HG03045 (cell line): ENCODE measurements around the gene IQCE.
"Not testable (repeated sequence)": the region's sequence is repeated elsewhere in the genome, so short reads cannot be mapped to it uniquely, and the experiment has no call there.

Source experiments
- ATAC-seq: cut with Tn5 transposase; IDR thresholded peaks from one replicate; pipeline ENCODE4 v1.9.1; 2021; ENCODE audit warnings: mild to moderate bottlenecking, moderate library complexity; ENCODE audit not compliant: unreplicated experiment

Gene IQCE

DNA sequence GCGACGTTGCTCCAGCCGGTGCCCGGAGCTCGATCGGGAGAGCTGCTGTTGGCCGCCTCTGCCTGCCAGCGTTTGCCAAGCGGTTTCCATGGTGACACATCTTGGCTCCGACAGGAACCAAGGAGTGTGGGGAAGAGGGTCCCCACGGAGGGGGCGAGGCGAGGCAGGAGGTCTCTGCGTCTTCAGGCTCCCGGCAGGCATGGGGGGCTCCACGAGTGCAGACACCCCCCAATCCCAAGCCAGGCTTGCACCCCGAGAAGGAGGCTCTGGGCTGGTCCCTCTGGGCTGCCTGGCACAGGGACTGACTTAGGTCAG lies 27.0 kb upstream of the IQCE start:
- ATAC-seq: not testable (repeated sequence)

DNA sequence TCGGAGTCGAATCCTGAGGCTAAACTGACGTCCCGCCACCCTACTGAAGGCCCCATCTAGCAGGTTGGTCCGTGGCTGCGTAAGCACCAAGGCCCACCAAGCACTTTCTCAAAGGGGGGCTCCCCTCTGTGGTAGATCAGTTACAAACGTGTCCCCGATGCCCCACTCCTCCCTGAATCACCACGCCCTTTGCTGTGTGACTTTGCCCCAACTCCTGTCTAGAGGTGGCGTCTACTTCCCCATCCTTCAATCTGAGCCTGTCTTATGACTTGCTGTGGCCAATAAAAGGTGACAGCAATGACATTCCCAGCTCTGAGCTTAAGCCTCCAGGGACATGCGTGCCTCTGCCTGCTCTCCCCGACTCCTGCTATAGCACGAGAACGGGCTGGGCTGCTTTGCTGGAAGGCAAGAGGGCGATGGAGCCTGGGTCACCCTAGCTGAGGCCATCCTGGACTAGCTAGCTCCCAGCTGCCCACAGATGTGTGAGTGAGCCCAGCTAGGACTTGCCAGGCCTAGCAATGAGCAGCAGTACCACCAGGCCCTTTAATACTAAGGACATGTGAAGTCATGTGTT lies 26.5 kb upstream of the IQCE start:
- not testable (repeated sequence) for ATAC-seq

DNA sequence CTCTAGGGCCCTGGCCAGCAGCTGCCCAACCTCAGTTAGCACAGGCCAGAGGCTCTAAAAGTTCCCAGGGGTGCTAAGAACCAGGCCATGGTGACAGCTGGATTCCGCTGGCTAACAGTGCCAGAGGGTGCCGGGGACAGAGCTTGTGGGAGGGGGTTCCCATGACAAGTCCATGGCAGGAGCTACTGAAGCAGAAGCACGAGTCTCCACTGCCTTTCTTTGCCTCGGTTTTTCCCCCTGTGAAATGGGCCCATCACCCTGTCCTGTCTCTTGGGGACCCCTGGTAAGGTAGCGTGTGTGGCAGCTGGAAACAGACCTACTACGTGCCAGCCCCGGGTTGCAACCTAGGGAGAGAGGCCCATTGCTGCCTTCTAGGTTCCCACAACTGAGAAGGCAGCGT lies 26.0 kb upstream of the IQCE start:
- ATAC-seq: not testable (repeated sequence)

DNA sequence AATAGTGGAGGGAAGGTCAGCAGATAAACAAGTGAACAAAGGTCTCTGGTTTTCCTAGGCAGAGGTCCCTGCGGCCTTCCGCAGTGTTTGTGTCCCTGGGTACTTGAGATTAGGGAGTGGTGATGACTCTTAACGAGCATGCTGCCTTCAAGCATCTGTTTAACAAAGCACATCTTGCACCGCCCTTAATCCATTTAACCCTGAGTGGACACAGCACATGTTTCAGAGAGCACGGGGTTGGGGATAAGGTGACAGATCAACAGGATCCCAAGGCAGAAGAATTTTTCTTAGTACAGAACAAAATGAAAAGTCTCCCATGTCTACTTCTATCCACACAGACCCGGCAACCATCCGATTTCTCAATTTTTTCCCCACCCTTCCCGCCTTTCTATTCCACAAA lies 25.2 kb upstream of the IQCE start:
- ATAC-seq: not testable (repeated sequence)

DNA sequence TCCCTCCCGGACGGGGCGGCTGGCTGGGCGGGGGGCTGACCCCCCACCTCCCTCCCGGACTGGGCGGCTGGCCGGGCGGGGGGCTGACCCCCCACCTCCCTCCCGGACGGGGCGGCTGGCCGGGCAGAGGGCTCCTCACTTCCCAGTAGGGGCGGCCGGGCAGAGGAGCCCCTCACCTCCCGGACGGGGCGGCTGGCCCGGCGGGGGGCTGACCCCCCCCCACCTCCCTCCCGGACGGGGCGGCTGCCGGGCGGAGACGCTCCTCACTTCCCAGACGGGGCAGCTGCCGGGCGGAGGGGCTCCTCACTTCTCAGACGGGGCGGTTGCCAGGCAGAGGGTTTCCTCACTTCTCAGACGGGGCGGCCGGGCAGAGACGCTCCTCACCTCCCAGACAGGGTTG lies 24.6 kb upstream of the IQCE start:
- not testable (repeated sequence) for ATAC-seq

DNA sequence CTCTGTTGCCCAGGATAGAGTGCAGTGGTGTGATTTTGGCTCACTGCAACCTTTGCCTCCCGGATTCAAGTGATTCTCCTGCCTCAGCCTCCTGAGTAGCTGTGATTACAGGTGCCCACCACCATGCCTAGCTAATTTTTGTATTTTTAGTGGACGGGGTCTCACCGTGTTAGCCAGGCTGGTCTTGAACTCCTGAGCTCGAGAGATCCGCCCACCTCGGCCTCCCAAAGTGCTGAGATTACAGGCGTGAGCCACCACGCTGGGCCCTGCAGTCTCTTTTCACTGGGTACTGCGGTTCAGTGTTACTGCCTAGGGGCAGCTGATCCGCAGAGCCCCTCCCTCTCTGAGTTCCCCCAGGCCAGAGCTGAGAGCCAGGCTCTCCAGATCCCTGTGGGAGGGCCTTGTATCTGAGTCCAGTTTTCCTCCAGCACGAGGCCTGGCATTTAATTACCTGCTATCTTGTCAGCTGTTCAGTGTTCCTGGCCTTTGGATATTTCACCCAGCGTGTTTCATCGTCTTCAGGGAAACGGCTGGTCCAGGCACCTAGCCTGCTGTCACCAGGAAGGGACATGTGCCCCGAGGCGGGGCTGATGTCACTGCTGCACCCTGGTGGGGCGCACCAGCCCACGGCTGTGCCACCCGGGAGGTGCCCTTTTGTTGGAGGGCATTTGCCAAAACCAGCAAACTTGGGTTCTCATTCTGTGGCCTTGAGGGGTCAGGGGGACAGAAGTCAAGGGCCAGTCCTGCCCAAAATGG lies 22.7 kb upstream of the IQCE start:
- not testable (repeated sequence) for ATAC-seq

DNA sequence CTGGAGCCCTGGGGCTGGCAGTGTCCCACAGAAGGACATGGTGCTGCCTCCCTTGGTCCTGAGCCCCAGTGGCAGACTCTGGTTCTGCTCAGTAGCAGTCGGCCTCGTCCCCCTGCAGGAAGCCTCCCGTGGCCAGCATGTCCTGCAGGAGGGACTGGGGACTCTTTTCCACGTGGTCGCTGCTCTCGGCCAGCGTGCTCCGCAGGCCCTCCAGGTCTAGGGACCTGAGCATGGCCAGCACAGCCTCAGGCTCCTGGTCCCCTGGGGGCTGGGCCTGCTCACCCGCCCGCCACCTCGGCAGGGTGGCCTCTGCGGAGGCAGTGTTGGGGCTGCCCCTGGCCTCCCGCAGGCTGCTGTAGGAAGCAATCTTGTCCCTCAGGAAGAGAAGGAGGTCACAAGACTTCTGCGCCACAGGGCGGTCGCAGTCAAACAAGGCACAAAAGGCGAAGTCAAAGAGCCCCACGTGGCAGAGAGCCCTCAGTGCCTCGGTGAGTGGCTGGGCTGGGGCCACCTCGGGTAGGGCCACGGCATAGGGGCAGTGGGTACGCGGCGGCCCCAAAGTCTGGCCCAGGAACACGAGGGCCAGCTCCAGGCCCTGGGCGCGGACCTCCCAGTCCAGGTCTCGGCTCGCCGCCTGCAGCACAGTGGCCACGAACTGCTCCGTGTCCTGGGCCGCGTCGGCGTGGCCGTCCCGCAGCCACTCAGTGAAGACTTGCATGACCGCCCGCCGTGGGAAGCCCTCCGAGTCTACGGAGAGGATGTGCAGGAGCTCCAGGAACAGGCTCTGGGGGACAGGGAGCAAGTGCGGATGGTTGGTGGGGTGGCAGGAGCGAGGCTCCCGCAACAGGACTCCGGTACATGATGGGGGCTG lies 20.6 kb upstream of the IQCE start:
- ATAC-seq: no peak

DNA sequence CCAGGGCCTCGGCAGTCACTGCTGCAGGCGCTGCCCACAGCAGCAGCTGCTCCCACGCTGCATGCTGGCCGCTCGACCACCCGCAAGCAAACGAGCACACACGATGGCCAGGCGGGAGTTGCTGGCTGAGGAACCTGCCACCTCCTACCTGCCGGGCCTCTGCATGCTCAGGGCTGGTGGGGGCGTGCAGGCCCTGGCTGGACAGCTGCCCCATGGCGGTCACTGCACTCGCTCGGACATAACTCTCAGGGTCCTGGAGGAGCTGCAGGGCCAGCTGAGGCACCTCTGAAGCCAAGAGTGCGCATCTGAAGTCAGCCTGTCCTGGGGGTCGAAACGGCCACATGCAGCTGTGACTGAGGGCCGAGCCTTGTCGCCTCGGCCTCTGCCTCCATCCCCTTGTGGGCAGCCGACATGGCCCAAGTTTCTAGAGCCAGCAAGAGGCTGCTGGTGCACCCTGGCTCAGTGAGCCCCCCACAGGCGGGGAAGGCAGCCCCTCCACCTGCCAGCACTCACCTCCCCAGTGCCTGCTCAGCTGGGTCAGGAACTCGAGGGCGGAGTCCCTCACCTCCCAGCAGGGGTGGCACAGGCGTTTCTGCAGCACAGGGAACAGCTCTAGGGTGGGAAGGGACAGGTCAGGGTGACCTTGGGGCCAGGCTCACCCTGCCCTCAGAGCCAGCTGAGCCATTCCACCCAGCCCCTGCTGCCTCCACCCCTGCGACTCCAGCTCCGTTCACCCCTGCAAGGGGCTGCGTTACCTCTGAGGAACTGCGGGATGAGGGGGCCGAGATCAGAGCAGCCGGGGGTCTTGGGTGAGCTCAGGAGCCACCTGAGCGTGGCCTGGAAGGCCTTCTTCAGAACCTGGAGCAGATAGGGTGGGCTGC lies 19.5 kb upstream of the IQCE start:
- ATAC-seq: no peak

DNA sequence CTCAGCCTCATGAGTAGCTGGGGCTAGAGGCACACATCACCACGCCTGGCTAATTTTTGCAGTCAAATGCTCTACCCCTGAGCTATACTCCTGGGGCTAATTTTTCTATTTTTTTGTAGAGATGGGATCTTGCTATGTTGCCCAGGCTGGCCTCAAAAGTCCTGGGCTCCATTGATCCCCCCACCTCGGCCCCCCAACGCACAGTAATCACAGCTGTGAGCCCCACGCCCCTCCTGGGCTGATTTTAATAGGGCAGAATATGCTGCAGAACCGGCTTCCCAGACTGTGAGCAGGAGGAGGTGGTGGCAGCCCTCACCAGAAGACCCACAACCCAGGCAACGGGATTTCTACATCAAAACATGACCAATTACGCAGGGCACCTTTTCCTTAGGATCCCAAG lies 18.6 kb upstream of the IQCE start:
- ATAC-seq: no peak

DNA sequence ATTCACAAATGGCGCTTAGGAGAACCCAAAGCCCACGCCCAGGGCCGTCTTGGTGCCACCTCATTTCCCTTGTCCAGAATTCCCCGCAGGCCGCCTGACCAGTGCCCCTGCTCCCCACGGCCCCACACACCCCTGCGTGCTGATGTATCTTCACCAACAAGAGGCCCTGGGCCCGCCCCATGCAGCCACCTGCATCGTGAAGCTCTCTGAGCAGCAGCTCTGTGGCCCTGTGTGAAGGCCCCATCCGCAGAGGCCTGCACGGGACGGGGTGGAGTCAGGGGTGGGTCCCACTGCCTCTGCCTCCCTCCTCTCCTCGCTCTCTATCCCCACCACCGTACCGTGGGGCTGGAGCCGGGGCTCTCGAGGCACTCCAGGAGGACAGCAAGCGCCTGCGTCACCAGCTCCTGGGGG lies 18.1 kb upstream of the IQCE start:
- no peak for ATAC-seq

DNA sequence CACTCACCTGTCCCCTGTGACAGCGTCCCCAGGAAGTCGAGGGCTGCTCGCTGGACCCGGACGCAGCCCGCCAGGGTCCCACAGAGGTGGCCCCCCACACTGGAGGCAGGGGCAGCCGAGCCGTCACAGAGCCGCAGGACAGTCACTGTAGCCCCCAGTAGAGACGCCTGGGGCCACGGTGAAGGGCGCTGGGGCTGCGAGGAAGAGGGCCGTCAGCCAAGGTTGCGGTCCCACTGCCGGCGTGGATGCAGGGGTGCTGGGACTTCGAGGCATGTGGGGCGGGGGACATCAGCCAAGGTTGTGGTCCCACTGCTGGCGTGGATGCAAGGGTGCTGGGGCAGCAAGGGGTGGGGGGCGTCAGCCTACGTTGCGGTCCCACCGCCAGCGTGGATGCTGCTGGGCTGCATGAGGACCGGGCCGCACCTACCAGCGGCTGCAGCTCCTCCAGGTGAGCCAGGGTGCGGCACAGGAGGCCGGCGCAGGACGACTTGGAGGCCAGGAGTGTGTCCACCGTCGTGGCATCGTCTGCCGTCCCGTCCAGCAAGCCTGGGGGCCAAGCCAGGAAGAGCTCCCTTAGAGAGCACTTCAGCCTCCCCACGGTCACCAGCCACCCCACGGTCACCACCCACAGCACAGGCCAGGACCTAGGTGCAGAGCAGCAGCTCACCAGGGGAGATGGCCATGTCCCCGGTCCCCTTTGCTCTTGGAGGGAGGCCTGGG lies 17.3 kb upstream of the IQCE start:
- ATAC-seq: no peak

DNA sequence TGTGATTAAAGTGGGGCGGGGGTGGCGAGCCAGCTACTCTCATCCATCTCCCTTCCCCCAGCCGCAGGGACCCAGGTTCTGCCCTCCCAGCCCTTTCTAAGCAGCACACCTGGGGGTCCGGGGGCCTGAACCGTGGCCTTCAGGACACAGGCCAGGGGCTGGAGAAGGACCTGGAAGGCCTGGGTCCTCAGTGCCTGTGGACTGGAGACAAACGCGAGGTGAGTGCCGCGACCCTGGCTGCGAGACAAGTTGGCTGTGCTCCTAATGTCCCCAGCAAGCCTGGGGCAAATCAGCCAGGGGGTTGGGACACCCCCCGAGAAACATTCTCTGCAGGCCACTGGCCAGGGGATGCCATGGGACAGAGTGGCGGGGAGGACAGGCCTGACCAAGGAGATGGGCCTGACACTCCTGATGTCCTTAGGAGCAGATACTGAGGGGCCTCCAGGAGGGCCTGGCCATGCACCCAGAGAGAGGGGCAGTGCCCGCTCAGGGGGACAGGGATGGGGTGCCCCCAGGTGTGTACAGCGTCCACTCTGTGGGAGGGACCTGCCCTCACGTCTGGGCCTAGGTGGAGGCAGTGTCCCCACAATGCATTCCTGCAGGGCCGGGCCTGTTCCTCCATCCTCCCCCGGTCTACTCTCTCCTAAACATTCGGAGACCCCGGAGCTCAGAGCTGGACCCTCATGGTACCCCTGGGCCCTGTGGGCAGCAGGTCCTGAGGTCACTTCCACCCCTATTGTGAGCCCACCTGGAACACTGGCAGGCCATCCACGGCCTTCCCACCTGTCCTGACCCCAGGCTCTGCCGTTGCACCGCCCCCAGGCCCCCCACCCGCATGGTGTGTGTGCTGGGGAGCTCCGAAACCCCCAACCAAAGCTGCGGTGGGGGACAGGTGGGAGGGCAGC lies 16.5 kb upstream of the IQCE start:
- ATAC-seq: no peak

DNA sequence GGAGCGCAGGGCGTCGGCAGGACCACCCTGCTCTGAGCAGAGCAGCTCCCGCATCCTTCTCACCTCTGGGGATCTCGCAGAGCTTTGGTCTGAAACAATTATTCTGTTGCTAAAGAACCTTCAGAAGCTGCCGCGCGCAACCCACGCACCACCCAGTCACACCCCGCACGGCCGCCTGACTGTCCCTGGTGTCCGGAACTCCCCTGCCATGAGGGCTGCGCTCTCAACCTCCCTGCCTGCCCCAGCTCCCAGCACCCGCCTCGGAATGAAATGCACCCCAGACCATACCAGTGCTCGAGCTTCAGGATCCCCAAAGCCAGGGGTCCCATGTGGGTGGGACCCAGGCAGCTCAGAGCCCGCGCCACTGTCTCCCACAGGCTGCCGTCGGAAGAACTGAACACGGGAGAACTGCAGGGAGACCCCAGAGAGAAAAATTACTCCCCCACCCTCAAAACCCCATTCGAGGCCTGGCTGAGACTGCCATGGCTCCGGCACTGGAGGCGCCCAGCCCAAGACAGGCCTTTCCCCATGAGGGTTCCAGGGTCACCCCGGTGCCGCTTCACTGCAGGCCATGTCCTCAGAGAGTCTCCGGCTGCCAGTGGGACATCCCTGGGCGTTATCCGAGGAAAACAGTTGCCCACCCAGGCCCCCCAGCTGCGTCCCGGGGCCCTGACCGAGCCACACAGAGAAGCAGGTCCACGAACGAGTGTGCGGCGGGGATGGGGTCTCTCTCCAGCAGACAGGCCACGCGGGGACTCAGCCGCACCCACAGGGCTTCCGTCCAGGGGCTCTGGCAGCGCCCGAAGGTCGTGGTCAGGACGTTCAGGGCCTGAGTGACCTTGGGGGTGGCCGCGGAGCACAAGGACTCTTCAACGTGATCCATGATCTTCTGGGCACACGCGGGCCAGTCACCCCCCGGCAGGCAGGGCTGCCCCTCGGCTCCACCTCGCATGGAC lies 15.6 kb upstream of the IQCE start:
- no peak for ATAC-seq

DNA sequence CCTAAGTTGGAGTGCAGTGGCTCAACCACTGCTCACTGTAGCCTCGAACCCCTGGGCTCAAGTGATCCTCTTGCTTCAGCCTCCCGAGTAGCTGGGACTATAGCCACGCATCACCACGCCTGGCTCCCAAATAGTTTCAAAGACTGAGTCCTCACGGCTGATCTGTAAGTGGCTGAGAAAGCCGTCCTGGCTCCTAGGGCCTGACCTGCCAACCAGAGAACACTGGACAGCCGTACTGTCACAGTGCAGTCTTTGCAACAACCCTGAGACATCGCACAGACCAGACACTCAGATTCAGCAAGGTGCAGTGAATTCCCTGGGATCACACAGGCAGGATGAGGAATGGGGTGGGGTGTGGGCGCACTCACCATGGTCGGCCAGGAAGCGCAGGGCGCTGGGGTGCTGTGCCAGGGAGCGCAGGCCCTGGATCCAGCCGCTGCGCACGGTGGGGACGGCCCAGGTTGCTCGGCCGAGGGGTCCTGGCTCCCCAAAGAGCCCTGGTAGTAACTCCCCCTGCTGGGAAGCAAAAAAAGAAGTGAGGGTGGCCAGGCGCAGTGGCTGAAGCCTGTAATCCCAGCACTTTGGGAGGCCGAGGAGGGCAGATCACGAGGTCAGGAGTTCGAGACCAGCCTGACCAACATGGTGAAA lies 14.1 kb upstream of the IQCE start:
- ATAC-seq: no peak

DNA sequence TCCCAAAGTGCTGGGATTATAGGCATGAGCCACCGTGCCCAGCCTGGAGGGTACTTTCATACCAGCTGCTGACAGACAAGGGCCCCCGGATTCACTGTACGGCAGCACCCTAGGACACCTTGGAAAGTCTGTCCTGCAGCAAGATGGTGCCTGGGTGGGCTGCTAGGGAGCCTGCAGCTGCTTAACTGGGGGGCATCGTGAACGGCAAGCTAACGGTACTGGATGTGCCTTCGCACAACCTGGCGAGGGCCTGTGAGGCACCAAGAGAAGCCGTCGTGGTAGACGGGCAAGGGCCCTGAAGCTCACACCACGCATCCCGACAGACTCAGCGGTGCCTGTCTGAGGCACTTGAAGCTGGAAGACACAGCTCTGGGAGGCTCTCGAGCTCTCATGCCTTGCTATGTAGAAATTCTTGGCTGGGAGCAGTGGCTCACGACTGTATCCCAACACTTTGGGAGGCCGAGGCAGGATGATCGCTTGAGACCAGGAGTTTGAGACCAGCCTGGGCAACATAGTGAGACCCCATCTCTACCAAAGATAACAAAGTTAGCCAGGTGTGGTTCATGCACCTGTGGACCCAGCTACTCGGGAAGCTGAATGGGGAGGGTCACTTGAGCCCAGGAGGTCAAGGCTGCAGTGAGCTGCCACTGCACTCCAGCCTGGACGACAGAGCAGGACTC lies 12.9 kb upstream of the IQCE start:
- ATAC-seq: no peak

DNA sequence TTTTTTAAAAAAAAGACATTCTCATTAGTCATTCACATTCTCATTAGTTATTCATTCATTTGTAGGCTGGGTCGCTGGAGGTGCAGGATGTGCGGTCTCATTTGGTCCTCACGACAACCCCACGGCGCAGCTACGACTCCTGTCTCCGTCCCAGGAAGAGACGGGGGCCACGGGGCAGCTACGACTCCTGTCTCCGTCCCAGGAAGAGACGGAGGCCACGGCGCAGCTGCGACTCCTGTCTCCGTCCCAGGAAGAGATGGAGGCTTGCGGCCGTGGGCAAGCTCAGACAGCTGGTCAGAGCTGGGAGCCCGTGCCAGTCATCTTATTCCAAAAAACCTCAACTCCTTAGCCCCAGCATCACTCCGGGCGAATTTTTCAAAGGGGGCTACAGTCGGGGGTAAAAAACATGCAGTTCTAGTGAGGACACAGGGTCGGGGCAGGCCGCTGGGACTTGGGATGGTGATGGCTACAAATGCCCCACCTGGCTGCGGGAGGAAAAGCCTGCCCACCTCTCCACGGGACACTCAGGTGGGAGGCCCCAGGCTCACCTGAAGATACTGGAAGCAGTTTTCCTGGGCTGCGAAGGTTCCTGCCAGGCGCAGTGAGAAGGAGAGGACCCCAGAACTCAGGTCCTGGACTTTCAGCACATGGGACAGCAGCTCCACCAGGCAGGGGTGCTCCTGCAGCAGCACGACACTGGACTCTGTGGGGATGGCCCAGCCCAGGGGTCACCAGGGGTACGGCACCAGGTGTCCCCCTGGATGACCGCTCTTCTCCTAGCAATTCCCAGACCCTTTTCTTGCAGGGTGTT lies 11.8 kb upstream of the IQCE start:
- ATAC-seq: no peak
